ENCODE data around the gene CDC42EP5.

CDC42EP5 gene

DNA sequence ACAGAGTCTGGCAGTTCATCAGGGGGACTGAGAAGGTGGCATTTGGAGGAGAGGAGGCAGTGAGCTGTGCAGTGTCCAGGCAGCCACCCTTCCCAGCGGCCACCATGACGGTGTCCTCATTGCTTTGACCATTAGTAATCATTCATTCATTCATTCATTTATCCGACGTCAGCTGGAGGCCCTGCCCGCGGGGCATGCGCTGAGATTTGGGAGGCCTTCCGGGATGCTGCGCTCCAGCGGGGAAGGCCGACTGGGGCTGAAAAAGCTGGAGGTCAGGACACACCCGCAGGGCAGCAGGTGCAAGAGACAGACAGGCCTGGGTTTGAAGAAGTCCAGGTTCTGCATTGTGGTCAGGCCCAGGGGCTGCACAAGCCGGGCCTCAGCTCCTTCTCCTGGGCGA is 48.9 kb downstream of the CDC42EP5 start:
- no peak for DNase-seq

DNA sequence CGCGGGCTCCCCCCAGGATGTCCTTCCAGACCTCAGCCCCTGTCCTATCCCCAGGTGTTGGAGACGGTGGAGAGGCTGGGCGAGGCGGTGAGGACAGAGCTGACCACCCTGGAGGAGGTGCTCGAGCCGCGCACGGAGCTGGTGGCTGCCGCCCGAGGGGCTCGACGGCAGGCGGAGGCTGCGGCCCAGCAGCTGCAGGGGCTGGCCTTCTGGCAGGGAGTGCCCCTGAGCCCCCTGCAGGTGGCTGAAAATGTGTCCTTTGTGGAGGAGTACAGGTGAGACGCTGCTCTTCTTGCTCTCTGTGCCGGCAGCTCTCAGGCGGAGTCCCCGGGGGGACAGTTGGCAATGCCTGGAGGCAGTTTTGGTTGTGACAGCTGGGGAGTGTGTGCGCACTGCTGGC is 51.0 kb downstream of the CDC42EP5 start:
- no peak for DNase-seq

DNA sequence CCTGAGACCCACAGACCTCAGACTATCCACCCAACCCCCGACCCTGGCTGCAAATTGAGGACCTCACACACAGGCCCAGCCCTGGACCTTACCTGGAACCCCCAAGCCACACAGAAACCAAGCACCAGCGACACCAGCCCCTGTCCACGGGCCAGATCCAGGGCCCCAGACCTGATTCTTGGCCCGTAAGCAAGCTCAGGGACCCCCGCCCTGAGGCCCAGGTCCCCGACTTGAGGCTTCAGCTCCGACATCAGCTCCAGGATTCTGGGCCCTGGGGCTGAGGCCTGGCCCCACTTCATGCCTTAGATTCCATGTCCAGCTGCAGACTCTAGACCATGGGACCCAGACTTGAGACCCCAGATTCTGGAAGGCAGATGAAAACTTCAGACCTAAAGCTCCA is 51.6 kb downstream of the CDC42EP5 start:
- DNase-seq = no peak

DNA sequence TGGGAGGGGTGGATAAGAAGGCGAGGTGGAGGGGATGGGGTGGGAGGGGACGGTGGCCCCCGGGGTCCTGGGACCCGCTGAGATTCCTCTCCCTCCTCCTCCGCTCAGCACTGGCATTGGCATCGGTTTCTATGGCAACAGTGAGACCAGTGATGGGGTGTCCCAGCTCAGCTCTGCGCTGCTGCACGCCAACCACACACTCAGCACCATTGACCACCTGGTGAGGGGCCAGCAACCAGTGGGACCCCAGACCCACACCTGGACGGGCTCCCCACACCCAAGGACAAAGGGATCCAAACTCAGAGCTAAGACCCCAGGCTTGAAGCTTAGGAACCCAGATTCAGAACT is 52.0 kb downstream of the CDC42EP5 start:
- no peak for DNase-seq

DNA sequence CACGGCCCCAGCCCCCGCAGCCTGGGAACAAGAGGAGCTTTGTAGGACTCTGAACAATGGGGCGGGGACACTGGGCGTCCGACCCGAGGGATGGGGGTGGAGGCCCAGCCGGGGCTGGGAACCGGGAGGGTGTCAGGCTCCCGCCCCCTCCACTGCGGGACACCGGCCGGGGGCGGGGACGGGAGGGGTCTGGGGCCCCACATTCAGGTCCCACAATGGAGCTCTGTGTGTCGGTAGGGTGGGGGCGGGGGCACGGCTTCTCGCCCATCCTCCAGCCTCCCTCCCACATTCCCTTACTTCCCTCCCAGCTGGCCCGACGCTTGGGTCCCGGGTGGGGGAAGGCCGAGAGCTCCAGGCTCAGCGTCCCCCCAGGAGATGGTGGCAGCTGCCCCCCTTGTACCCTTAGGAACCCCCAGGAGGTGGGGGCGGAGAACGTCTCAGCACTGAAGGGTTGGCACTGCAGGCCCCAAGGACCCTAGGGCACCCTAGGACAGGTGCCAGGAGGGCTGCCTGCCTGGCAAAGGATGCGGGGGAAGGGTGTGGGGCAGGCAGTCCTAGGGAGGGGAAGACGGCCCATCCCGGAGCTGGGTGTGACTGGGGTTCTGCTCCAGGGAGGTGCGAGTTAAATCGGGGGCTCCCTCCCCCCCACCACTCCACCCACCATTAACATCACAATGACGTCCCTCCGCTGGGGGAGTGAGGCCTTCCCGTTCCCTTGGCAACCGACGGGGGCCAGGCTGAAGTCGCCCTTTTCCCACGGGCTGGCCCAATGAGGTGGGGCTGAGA is 52.5 kb downstream of the CDC42EP5 start:
- DNase-seq = no peak

DNA sequence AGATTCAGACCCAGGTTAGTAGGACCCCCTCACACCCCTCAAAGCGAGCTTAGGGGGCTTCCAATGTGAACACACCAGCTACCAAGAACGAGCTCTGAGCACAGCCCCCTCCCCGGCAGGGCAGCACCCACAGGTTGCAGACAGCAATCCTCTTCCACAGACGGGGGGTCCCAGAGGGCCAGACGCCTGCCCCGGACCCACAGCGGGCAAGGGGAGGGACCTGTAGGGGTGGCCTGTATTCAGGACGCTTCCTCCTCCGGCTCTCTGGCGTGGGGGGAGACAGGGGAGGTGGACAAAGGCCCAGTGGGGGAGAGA is 53.1 kb downstream of the CDC42EP5 start:
- no peak for DNase-seq

DNA sequence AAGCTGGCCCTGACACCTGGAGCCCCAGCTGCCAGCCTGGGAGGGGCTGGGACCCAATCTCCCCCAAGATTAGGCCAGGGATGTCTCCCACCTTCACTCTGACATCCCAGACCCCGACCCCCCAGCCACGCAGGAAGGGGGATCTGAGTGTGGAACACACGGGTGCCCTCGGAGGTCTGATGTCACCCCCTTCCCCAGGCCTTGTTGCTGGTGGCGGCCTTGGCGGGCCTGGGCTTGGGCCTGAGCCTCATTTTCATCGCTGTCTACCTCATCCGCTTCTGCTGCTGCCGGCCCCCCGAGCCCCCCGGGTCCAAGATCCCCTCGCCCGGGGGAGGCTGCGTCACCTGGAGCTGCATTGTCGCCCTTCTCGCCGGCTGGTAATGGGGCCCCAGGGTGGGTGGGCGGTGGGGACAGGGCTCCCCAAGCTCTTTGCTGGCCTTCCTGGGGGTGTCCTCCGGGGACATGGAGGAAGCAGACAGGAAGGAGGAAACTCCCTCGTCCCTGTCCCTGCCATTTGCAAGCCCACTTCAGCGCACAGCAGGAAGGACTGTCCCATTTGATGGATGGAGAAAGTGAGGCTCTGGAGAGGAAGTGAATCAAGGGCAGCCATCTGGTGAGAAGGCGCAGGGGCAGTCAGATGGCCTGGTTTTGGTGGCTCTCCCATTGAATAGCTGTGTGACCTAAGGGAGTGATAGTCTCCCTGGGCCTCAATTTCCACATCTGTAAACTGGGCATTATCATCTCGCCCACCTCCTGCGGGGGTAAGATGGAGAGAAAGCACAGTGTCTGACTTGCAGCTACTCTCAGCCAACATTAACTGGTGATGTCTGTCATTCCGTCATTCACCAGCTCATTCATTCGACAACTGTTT is 53.9 kb downstream of the CDC42EP5 start:
- DNase-seq = no peak

DNA sequence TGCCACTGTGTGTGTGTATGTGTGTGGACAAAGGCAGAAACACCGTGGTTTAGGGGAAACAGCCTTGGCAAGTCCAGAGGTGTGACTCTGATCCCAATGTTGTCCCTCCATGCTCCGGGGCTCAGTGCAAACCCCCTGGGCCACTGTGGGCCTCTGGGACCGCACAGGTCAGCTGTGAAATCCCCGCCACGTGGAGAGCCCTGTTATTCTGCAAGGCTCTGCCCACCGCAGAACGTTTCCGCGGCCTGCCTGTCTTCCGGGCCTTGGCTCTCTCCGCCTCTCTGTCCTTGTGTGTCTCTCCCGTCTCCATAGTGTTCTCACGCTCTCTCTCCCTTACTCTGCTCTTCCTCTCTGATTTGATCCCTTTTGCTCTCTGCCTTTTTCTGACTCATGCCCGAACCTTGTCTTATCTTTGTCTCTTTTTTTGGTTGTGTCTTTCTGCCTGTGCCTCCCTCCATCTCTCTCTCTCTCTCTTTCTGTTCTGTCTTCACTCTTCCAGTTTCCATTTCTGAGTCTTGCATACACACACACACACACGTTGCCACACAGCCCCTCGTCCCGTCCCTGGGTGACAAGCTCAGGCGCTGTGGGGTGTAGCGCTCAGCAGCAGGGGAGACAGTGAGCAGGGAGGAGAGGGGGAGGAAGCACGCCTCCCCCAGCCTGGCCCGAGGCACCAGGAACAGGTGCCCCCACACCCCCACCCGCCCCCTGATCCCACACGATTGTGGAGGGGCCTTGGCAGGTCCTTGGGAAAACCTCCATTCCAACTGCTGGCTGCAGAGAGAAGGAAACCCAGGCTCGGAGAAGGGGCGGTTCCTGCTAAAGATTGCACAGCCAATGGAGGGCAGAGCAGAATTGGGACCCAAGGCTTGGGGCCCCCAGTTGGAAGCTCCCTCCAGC is 54.8 kb downstream of the CDC42EP5 start:
- no peak for DNase-seq

DNA sequence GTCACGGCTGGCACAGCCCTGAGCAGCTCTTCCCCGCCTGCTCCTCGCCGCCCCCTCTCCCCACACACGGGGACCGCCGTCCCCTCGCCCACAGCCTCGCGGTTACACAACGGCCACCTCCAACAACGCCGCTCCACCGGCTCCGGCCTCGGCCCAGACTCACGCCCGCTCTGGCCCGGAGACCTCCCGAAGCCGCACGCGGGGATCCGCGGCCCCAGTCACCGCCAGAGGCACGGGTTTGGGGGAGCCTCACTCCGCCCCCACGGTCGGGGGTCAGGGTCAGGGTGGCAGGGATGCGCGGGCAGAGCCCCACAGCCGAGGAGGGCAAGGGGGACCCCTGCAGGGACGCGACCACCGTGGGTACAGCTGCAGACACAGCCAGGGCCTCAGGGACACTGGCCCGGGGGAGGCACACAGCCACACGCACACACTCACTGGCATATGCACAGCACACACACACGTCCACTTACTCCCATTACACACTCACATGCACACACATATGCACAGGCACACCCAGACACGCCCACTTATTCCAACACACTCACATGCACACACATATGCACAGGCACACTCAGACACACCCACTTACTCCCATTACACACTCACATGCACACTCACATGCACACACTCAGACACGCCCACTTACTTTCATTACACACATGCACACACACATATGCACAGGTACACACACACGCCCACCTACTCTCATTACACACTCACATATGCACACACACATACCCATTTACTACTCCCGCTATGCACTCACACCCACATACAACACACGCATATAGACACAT is 56.2 kb downstream of the CDC42EP5 start:
- no peak for DNase-seq

DNA sequence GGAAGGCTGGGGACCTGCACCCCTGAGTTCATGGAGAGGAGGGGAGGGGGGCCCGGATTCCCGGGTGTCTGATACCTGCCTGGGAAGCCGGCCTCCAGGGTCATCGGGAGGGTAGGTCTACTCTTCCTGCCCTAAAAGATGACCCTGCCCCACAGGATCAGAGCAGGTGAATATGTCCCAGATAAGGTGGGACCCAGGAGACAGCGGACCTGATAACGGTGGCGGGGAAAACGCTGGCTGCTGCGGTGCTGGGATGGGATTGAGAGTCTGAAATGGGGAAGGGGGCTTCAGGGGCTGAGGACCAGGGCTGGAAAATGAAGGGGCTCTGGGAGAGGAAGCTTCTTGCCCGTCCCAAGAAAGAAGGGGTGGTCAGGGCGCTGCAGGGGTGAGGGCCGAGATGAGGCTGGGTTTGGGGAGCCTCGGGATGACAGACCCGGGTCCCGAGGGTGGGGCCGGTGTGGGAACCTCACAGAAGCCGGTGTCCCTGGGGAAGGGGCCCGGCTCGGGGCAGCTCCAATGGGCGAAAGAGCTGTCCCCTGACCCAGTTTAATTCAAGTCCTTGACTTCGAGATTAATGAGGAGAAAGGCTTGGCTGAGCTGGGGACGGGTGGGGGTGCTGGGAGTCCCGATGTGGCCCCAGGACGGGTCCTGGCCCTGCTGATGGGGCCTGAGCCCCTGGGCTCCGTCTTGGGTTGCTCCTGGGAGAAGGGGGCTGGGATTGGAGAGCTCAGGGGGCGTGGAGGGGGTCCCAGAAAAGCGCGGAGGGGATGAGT is 57.0 kb downstream of the CDC42EP5 start:
- no peak for DNase-seq

DNA sequence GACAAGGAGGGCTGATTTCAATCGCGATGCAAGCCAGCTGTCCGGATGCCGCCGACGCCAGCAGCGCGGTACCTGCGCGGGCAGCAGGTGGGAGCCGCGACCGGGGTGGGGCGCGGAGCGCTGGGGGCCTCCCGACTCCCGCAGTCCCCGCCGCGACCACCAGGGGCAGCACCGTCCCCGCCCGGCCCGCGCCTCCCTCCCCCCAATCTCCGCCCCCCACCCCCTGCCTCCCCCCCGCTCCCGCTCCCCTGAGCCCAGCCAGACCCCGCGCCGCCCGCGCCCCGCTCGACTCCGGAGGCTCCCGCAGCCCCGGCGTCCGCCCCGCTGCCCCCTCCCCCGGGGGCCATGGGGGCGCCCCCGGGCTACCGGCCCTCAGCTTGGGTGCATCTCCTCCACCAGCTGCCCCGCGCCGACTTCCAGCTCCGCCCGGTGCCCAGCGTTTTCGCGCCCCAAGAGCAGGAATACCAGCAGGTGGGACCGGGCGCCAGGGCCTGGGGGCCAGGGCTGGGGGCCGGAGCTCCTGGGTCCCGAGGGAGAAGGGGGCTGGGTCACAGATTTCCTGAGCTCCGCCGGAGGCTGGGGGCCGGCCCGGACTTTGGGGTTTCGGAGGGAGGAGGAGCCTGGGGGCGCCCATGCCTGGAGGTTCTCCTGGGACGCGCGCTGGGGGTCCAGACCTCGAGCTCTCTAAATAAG is 57.7 kb downstream of the CDC42EP5 start, which contains the start of gene TTYH1:
TTYH1 (plus strand) TSS at position 257 of the 693 bp plus-strand sequence; CDS start at position 346, 89 bp downstream.
- no peak for DNase-seq
